ENCODE data around the gene NCOA3.
"Not testable (repeated sequence)": the region's sequence is repeated elsewhere in the genome, so short reads cannot be mapped to it uniquely, and the experiment has no call there.

Gene NCOA3

DNA sequence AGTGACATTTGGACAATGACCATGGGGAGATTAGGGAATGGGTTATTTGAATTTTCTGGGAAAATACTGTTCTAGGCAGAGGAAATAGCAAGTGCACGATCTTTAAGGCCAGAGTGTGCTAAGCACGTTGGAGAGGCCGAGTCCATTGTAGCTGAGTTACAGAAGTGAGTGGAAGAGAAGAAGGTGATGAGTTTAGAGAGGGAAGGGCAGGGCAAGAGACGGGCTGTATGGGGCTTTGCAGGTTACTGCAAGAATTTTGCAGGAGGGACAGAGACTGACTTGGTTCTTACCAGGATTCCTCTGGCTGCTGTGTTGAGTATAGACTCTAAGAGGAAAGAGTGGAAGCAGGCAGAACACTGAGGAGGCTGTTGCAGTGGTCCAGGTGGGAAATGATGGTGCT lies 1.1 kb upstream of the NCOA3 start:
- DNase-seq (ENCODE audit: low read depth in 3 of 3): no peak

DNA sequence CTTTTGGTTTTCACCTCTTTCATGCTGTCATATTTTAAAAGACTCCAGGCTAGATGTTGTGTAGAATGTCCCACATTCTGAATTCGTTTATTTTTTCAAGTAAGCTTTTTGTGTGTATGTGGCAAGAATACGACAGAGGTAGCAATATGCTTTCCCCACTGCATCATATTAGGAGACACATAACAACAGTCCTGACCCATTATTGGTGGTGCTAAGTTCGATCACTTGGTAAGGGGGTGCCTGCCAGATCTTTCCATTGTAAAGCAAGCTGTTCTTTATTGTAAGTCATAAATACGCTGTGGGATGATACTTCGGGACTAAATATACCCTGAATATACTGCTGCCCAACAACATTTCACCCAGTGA lies 588 bp upstream of the NCOA3 start:
- no peak for DNase-seq (ENCODE audit: low read depth in 3 of 3)

DNA sequence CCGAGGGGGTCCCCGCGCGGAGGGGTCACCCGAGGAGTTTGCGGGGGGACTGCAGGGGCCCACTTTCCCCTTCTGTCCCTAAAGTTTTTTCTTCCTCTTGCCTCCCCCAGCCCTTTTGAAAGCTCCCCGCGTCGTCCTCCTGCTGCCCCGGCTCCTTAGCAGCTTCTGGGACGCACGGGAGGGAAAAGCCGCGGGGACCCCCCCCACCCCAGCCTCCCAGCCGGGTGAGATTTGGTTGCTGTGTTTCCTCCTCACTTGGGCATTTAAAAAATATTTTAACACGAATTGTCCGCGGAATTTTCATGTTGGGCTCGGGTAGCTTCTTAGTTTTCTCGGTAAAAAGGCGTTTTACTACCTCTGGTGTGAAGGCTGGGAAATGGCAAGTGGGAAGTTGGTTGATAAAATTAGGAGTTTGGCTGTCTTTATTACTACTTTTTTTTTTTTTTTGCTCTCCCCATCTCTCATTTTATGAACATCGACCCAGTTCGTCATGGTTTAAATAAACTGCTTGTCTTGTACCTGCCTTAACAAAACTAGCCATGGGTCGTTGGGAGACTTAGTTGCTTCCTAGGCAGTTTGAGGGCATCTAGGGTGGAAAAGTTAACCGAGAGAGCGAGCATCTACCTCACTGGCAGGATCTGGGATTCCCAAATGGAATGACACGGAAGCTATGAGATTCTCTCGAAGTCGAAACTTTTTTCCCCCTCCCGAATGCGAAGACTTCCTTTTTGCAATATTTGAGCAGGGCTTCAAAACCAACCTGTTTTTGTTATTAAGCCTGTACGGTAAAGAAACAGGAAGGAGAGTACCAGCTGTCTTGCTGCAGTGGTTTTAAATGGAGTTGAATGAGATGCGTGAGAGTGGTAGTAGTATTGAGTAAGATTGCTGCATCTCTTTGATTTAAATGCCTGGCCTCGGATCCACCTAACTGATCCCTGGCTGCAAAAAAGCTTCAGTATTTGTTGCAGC lies 868 bp downstream of the NCOA3 start:
- no peak for DNase-seq (ENCODE audit: low read depth in 3 of 3)

DNA sequence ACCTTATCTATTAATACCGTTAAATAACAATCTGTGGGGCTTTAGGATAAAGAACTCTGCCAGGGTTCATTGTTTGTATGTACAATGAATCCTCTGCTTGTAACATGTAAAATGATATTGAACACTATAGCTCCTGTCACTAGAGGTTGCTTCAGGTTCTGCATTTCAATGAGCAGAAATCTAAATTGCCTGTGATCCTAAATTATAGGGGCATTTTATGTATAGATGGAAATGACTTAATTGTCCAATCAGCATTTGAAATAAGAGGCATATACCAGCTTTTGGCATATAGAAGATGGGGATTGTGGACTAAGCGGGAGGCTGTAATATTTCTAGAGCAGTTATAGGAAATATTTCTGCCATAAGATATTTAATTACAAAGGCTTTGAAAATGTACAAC lies 2.0 kb downstream of the NCOA3 start:
- DNase-seq (ENCODE audit: low read depth in 3 of 3): no peak

DNA sequence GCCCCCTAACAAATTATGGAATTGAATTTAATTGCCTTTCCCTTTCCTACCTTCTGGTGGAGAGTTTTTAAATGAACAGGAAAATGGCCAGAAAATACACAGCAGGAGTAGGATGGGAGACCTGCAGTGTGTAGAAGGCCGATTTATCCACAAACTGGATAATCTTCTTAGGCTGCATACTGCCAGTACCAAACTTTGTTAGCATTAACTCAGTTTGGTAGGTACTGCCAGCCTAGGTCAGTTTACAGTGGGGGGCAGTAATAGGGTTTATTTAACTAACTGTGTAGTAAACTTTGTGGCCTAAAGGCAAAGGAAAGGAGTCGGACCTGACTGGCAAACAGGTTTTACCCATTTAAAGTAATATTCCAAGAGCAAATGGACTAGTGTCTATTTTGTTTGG lies 4.6 kb downstream of the NCOA3 start:
- DNase-seq (ENCODE audit: low read depth in 3 of 3): no peak

DNA sequence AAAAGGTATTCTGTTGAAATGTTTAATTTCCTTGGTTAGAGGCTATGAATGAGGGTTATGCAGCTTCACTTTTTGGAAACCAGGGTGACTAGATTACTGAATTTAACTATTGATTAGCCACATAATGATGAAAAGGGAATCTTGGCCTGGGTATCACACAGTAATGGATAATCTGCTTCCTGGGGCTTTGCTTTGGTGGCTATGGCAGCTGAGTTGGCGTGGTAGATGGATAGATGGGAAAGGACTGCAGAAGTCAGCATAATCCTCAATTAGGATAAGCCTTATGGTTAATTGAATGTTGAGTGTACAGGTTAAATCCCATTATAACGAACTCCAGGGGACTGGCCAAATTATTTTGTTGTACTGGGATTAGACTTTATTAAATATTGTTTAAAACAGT lies 5.2 kb downstream of the NCOA3 start:
- DNase-seq (ENCODE audit: low read depth in 3 of 3): no peak

DNA sequence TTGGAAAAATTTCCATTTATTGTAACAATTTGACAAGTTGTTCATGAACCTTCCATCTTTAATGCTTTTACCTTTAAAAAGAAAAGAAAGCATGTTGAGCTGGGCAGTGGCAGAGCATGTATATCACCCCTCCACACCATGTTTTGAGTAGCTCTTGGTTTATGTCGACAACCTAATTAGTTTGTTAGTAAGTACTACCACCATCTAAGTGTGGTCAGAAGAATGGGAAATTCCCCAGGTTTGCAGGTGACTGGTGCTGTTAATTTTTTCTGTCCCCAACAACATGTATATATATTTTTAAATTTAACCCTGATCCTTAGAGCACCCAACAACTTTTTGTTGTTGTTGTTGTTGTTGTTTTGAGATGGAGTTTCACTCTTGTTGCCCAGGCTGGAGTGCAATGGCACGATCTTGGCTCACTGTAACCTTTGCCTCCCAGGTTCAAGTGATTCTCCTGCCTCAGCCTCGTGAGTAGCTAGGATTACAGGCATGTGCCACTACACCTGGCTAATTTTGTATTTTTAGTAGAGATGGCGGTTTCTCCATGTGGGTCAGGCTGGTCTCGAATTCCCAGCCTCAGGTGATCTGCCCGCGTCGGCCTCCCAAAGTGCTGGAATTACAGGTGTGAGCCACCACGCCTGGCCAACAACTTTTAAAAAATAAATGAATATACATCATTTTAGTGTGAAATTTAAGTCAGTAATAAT lies 5.7 kb downstream of the NCOA3 start:
- DNase-seq (ENCODE audit: low read depth in 3 of 3): not testable (repeated sequence)

DNA sequence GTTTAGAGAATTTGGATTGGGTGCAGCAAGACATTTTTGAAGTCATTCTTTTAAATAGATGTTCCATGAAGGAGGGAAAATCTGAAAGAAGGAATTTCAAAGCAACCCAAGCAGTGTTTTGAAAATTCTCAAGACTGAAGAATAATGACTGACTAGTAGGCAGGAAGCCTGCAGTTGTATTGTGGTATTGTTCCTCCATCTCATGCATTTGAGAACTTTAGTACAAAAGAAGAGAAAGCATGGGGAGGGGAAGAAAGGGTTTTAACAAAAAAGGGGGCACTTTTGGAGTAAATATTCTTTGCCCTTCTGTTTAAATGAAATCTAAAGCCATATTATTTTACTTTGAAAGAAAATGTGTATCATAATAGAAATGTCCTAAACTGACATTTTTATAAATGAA lies 6.6 kb downstream of the NCOA3 start:
- DNase-seq (ENCODE audit: low read depth in 3 of 3): no peak

DNA sequence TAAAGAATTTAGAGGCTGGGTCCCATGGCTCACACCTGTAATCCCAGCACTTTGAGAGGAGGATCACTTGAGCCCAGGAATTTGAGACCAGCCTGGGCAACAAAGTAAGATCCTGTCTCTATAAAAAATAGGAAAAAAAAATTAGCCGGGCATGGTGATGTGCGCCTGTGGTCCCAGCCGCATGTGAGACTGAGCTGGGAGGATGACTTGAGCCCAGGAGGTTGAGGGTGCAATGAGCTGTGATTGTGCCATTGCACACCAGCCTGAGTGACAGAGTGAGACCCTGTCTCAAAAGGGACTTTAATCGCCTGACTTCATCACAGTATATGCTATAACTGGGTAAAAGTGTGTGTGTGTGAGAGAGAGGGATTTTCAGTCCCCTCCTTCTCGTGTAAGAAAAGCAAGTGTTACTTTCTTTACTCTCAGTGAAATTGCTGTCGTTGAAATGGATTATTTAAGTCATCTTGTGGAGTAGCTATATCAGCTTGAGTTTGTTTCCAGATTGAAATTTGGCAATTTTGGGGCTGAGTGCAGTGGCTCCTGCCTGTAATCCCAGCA lies 7.5 kb downstream of the NCOA3 start:
- DNase-seq (ENCODE audit: low read depth in 3 of 3): no peak

DNA sequence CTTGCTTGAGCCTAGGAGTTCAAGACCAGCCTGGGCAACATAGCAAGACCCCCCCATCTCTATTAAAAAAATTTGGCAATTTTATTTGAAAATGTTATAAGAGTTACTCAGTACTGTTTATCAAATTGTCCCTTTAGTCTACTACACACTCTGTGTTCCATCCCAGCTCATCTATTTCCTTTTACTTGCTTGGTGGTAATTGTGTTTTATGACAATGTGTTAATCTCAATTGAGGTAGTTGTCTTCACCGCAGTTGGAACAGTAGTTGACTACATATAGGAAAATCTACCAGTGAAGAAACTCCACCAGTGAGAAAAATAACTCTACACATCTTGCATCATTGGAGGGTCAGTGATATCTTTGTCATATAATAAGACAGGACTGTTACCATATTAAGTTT lies 8.0 kb downstream of the NCOA3 start:
- no peak for DNase-seq (ENCODE audit: low read depth in 3 of 3)

DNA sequence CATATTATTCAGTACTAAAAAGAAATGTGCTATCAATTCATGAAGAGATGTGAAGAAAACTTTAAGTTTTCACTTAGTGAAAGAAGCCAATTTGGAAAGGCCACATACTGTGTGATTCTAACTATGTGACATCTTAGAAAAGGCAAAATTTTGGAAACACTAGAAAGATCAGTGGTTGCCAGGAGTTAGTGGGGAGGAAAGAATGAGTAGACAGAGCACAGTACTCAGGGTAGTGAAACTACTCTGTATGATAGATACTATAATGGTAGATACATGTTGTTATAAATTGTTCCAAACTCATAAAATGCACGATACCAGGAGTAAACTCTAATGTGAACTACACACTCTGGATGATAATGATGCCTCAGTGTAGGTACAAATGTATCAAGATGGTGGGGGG lies 14.2 kb downstream of the NCOA3 start:
- no peak for DNase-seq (ENCODE audit: low read depth in 3 of 3)

DNA sequence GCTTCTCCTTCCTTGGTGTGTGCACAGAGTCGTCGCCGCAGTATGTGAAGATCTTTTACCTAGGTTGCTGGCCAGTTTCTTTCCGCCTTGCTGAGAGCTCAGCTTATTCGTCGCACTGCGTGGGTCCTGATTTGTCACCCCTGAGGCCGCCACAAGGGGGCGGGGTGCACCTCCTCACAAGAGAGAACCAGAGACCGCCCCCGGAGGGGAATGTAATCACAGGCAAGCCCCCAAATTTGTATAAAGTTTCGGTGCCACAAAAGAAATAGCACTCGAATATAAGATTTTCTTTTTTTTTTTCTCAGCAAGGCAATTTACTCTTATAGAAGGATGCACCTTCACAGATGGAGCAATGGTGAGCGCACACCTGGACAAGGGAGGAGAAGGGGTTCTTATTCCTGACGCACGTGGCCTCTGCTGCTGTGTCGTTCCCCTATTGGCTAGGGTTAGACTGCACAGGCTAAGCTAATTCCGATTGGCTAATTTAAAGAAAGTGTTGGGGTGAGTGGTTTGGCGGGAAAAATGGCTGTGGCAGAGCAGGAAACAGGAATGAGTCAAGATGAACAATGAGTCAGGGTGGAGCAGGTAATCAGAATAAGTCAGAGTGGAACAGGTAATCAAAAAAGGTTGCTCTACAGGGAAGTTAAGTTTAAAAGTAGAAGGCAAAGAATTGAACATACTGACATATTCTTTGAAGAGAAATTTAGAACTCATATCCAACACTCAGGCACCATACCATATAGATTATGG lies 19.5 kb downstream of the NCOA3 start:
- no peak for DNase-seq (ENCODE audit: low read depth in 3 of 3)

DNA sequence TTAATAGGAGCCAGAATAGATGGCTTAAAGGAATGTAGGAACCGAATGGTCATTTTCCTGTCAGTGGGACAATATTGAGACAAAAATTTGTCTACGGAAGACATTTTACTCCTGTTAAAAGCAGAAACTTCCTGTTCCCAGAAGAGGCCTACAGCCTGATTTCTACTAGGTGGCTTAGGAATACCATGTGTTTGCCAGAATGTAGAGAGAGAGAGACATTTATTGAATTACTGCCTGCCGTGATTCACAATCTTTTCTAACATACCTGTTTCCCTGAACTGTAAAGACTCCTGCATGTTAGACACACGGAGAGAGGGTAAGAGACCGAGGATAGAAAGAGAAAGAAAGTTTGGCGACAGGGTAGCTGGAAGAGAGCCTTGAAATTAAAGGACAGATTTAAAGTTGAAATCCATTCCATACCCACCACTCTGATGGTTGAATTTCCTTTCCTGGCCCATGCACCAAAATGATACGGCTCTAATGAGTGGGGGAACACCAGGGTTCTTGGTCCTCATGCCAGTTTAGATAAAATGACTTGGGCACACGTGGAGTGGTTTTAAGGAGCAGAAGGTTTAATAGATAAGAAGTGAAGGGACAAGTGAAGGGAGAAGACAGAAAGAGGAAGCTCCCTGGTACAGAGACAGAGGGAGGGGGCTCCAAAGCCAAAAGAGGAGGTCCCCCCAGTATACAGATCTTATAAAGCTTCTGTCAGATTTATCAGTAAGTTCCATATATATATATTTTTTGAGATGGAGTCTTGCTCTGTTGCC lies 22.5 kb downstream of the NCOA3 start:
- DNase-seq (ENCODE audit: low read depth in 3 of 3): no peak

DNA sequence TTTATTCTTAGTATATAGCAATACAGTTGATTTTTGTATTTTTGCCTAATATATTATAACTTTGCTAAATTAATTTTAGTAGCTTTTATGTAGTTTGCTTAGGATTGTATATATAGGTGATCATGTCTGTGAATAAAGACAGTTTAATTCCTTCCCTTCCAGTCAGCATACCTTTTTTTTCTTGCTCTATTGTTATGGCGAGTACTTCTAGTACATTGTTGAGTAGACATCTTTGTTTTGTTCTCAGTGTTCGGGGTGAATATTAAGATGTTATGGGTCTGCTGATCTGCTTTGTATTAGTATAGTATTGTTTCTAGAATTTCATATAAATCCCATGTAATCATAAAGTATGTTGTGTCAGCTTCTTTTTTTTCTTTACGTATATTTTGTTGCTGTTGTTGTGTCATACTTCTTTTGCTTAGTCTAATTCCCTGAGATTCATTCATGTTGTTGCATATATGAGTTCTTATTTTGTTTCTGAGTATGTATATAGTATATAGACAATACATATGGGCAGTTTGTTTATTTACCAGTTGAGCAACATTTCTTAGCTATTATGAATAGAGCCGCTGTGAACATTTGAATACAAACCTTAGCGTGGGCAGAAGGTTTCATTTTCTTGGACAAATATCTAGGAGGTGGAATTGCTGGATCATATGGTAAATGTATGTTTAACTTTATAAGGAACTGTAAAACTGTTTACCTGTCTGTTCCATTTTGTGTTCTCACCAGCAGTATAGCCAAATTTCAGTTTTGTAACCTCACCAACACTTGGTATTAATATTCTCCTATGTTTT lies 25.5 kb downstream of the NCOA3 start:
- DNase-seq (ENCODE audit: low read depth in 3 of 3): no peak

DNA sequence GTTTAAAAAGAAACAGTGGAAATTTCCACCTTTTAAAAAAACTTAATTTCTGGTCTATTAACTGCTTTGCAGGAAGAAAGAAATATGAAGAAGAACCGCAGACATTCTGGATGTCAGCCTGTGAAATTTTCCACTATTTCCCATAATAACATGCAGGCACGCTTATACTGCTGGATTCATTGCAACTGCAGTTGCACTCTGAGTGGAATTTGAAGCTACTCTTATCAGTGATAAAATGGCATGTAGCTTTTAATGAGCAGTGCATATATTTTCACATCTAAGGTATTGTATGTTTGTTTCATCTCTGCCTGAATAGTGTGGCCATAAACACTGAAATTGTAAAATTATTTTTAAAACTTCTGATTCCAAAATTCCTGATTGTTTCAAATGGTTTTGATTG lies 28.2 kb downstream of the NCOA3 start:
- DNase-seq (ENCODE audit: low read depth in 3 of 3): no peak

DNA sequence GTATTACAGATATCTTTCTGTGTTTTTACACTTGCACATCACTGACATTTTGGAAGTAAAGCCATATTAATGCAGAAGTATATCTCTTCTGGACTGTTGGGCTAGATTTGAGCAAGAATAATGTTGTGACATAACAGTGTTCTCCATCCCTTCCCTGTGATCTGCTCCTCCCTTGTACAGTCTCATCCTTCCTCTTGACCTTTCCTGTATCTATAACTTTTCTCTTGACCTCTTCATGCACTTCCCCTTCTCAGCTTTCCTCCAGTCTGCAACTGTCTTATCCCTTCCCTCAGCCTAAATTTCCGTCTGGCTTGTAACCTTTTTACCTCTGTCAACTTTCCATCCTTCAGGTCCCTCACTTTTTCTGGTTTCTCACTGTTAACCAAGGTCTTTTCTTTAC lies 29.8 kb downstream of the NCOA3 start:
- no peak for DNase-seq (ENCODE audit: low read depth in 3 of 3)

DNA sequence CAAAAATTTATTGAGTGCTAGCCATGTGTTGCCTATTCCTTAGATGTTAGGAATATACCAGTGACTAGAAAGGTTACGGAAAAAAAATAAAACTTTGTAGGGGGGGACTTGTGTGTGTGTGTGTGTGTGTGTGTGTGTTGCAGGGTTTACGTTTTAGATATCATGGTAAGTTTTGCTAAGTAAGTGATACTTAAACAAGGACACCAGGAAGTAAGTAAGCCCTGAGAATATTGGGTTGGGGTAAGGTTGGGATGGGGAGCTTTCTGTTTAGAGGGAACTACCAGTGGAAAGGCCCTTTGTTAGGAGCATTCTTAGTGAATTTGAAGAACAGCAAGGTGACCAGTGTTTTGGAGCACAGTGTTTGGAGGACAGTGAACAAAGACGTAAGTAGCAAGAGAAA lies 30.3 kb downstream of the NCOA3 start:
- DNase-seq (ENCODE audit: low read depth in 3 of 3): no peak

DNA sequence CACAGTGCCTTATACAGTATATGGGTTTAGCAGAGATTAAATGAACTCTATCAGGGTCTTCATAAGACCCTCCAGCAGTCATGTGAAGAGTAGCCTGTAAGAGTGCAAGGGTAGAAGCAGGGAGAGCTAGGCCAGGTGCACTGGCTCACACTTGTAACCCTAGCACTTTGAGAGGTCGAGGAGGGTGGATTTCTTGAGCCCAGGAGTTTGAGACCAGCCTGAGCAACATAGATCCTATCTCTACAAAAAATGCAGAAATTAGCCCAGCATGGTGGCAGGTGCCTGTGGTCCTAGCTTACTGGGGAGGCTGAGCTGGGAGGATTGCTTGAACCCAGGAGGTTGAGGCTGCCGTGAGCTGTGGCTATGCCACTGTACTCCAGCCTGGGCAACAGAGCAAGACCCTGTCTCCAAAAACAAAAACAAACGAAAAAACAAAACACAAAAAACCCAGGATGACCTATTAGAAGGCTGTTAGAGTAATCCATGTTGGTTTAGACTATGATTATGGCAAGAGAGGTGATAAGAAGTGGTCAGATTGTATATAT lies 31.9 kb downstream of the NCOA3 start:
- DNase-seq (ENCODE audit: low read depth in 3 of 3): no peak

DNA sequence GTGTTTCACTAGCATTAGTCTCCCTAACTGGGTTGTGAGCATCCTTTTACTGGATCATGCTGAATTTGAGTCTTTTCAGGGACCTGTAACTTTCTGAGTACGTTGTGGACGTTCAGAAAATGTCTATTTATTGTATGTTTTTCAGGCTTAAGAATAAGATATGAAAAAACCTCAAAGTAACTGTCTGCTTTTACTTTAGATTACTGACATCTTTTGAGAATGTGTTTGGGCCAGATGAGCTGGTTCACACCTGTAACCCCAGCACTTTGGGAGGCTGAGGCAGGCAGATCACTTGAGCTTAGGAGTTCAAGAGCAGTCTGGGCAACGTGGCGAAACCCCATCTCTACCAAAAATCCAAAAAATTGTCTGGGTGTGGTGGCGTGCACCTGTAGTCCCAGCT lies 32.7 kb downstream of the NCOA3 start:
- no peak for DNase-seq (ENCODE audit: low read depth in 3 of 3)

DNA sequence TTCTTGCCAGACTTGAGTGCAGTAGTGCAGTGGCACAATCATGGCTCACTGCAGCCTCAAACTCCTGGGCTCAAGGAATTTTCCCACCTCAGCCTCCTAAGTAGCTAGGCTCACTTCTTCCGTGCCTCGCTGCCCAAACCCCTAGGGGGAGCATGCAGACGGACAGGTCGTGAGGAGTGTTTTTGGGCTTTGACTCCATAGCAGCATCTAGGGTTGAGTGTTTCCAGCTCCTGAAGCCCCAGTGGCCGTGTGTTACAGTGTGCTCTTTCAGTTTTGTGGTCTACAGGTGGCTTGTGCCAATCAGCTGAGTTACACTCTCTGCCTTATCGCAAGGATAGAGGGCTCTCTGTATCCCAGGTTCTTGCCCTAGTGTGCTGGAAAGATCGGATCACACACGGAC lies 33.4 kb downstream of the NCOA3 start:
- no peak for DNase-seq (ENCODE audit: low read depth in 3 of 3)
